KMS-11 (cell line): ENCODE measurements around the gene CTNS.

ENCODE experiments used
- H2AFZ ChIP-seq: fragments of 200-600 bp; sonication (generic); 2 replicates; pipeline ENCODE4 v1.6.1; 2016; ENCODE audit warnings: antibody characterized with exemption, mixed run types, low read depth
- H3K27ac ChIP-seq: fragments of 200-600 bp; sonication (generic); 2 replicates; pipeline ENCODE4 v1.6.1; 2016; ENCODE audit warnings: mild to moderate bottlenecking, mixed run types
- H3K27me3 ChIP-seq: fragments of 200-600 bp; sonication (generic); 2 replicates; pipeline ENCODE4 v1.6.1; 2017; ENCODE audit warnings: mild to moderate bottlenecking, low read depth, mixed run types, moderate library complexity; ENCODE audit not compliant: insufficient read depth
- H3K36me3 ChIP-seq: fragments of 200-600 bp; sonication (generic); 2 replicates; pipeline ENCODE4 v1.6.1; 2017; ENCODE audit warnings: mild to moderate bottlenecking, mixed run types; ENCODE audit not compliant: insufficient read depth
- H3K4me1 ChIP-seq: fragments of 200-600 bp; sonication (generic); 2 replicates; pipeline ENCODE4 v1.6.1; 2016; ENCODE audit warnings: mild to moderate bottlenecking, low read depth, mixed run types; ENCODE audit not compliant: poor library complexity, severe bottlenecking
- H3K4me2 ChIP-seq: fragments of 200-600 bp; sonication (generic); 2 replicates; pipeline ENCODE4 v1.7.0; 2016; ENCODE audit warnings: mild to moderate bottlenecking, mixed run types
- H3K4me3 ChIP-seq: fragments of 200-600 bp; sonication (generic); IDR thresholded peaks from 2 replicates; pipeline ENCODE4 v1.6.1; 2017; ENCODE audit warnings: low read depth, low read length, mixed read lengths; ENCODE audit not compliant: insufficient read depth
- H3K79me2 ChIP-seq: fragments of 200-600 bp; sonication (generic); 2 replicates; pipeline ENCODE4 v1.6.1; 2016; ENCODE audit warnings: low read depth, mixed run types; ENCODE audit not compliant: insufficient read depth
- H3K9ac ChIP-seq: fragments of 200-600 bp; sonication (generic); 2 replicates; pipeline ENCODE4 v1.6.1; 2016; ENCODE audit warnings: mild to moderate bottlenecking, mixed run types
- H4K20me1 ChIP-seq: fragments of 200-600 bp; sonication (generic); 2 replicates; pipeline ENCODE4 v1.6.1; 2016; ENCODE audit warnings: mild to moderate bottlenecking, mixed run types; ENCODE audit not compliant: insufficient read depth
- CTCF ChIP-seq: fragments of 200-600 bp; sonication (generic); conservative IDR thresholded peaks from 2 replicates; pipeline ENCODE4 v1.6.1; 2017; ENCODE audit warnings: low read depth, mild to moderate bottlenecking, antibody characterized with exemption, low read length, moderate library complexity, mixed read lengths

Gene CTNS

GRCh38 chr17:3636154-3636907 lies at the start of gene CTNS, which contains the start of gene SHPK:
Gene CTNS, plus strand, starts transcription at chr17:3636760. Its CDS starts 3,447 bp downstream, at chr17:3640207.
Gene SHPK, minus strand, starts transcription at chr17:3636250. Its CDS starts 31 bp downstream, at chr17:3636219.
- Histone ChIP-seq H4K20me1 (no peaks in the 10 kb centered on the region), H3K4me3 (no peak within 1 kb of the TSS), H3K36me3 (no peaks in the 10 kb centered on the region), H3K4me2 (peak within 1 kb of the TSS; percentile 54), H3K27ac (peak within 1 kb of the TSS; percentile 54), H3K9ac (peak within 1 kb of the TSS; percentile 53; the same call in 1 of the 2 replicates), H2AFZ (peak within 1 kb of the TSS; percentile 57), H3K79me2 (no peaks in the 10 kb centered on the region; the same call in 1 of the 2 replicates), H3K4me1 (peaks cover 30% of the 10 kb centered on the region), H3K27me3 (no peaks in the 10 kb centered on the region)
- TF ChIP-seq CTCF: no peak

- Histone ChIP-seq H3K4me3 (no peak overlapping the region), H3K27me3 (no peaks in the 10 kb centered on the region), H3K9ac (no peak overlapping the region), H2AFZ (no peak overlapping the region), H4K20me1 (no peaks in the 10 kb centered on the region), H3K27ac (no peak overlapping the region), H3K4me1 (no peaks in the 10 kb centered on the region), H3K4me2 (no peak overlapping the region), H3K79me2 (no peaks in the 10 kb centered on the region), H3K36me3 (no peaks in the 10 kb centered on the region)
- no peak for TF ChIP-seq CTCF
Observed at GRCh38 chr17:3589784-3590183, 46.8 kb upstream of the CTNS start.

- TF ChIP-seq CTCF: no peak
- H3K36me3 ChIP-seq: no peaks in the 10 kb centered on the region
Observed at GRCh38 chr17:3590231-3590630, 46.3 kb upstream of the CTNS start.

GRCh38 chr17:3590768-3591167 lies 45.8 kb upstream of the CTNS start:
- H4K20me1 ChIP-seq: no peaks in the 10 kb centered on the region
- no peak overlapping the region for H2AFZ ChIP-seq
- H3K27ac ChIP-seq: no peak overlapping the region
- no peak overlapping the region for H3K4me2 ChIP-seq
- no peaks in the 10 kb centered on the region for H3K27me3 ChIP-seq
- no peaks in the 10 kb centered on the region for H3K4me1 ChIP-seq
- no peaks in the 10 kb centered on the region for H3K79me2 ChIP-seq
- H3K4me3 ChIP-seq: no peak overlapping the region
- H3K9ac ChIP-seq: no peak overlapping the region
- TF ChIP-seq CTCF: no peak
- no peaks in the 10 kb centered on the region for H3K36me3 ChIP-seq

More at GRCh38 chr17:3590231-3590630, 46.3 kb upstream of the CTNS start:
- Histone ChIP-seq H3K4me3 (no peak overlapping the region), H3K9ac (no peak overlapping the region), H3K4me1 (no peaks in the 10 kb centered on the region), H2AFZ (no peak overlapping the region), H3K4me2 (no peak overlapping the region), H3K27ac (no peak overlapping the region), H4K20me1 (no peaks in the 10 kb centered on the region), H3K79me2 (no peaks in the 10 kb centered on the region), H3K27me3 (no peaks in the 10 kb centered on the region)
